GM18867 (cell line): ENCODE results near the gene B3GNT8.
"Not testable (repeated sequence)": the region's sequence is repeated elsewhere in the genome, so short reads cannot be mapped to it uniquely, and the experiment has no call there.

ENCODE experiments used
- ATAC-seq: cut with Tn5 transposase; IDR thresholded peaks from one replicate; pipeline ENCODE4 v1.9.1; 2021; ENCODE audit warnings: mild to moderate bottlenecking, moderate library complexity; ENCODE audit not compliant: unreplicated experiment

Gene B3GNT8

DNA sequence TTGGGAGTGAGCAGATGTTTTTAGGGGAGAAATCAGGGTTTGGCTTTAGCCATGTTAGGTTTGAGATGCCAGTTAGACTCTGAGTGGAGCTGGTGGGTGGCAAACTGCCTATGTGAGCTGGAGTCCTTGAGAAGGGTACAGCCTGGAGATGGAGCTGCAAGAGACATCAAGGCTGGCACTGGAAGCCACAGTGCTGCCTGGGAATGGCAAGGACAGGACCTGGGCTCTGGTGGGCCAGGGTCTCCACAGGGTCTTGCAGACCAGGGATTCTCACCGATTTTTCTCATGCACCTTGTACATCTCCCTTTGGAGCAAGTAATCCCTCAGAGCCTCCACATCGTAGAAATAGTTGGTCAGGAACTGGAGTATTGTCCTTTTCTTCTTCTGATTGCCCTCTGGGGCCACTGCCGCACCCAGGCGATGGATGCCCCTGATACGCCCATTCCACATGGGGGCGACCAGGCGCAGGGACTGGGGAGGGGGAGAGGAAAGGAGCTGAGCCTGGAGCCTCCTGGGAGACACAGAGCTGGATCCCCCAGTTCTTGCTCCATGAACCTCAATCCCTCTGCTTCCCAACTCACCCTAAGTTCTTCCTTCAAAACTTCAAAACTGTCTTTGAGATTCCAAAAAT is 10.9 kb upstream of the B3GNT8 start:
- no peak for ATAC-seq

DNA sequence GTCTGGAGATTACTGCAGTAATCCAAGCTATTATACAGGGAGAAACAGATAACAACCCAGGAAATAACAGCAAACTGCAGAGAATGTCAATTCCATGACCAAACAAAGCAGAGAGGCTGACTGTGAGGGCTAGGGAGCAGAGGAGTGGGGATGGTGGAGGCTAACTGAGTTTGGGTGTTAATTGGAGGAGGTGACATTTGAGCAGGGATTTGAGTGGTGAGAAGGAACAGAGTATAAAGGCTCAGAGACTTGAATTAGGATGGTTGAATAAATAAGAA is 9.4 kb upstream of the B3GNT8 start:
- no peak for ATAC-seq

DNA sequence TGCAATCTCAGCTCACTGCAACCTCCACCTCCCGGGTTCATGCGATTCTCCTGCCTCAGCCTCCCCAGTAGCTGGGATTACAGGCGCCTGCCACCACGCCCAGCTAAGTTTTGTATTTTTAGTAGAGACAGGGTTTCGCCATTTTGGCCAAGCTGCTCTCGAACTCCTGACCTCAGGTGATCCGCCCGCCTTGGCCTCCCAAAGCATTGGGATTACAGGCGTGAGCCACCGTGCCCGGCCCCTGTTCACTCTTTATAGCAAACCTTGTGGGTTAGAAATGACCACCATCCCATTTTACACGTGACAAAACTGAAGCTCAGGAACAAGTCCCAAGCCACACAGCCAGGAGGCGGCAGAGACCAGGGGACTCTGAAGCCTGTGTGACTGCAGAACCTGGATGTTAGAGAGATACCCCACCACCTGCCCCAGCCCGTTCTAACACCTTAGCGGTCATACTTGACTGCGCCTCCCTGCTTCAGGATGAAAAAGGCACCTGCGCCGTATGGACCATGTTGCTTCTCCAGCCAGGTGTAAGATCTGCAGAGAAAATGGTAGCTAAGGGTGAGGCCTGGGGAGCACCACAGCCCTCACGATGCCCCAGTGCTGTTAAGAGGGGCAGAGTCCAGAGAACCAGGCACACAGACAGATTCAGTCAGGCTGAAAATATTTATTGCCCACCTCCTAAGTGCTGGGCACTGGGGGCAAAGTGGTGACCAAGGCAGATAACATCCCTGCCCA is 8.9 kb upstream of the B3GNT8 start:
- no peak for ATAC-seq

DNA sequence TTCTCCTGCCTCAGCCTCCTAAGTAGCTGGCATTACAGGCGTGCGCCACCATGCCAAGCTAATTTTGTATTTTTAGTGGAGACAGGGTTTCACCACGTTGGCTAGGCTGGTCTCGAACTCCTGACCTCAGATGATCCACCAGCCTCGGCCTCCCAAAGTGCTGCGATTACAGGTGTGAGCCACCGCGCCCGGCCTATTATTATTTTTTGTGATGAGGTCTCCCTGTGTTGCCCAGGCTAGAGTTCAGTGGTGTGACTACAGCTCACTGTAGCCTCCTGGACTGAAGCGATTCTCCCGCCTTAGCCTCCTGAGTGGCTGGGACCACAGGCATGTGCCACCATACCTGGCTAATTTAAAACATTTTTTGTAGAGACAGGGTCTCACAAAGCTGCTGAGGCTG is 8.2 kb upstream of the B3GNT8 start:
- ATAC-seq = not testable (repeated sequence)

DNA sequence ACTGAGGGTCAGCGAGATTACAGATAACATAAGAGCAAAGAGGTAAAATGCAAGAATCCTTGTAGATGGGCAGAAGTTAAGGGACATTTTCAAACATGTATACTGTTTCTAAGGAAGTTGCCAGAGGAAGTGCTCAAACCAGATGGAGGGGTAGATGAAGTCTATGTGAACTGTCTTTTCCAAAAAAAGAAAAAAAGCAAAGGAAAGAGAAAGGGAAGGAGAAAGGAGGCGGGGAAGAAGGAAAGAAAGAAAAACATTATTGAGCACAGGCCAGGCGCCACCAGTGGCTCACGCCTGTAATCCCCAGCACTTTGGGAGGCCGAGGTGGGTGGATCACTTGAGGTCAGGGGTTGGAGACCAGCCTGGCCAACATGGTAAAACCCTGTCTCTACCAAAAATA is 7.3 kb upstream of the B3GNT8 start:
- ATAC-seq = no peak

DNA sequence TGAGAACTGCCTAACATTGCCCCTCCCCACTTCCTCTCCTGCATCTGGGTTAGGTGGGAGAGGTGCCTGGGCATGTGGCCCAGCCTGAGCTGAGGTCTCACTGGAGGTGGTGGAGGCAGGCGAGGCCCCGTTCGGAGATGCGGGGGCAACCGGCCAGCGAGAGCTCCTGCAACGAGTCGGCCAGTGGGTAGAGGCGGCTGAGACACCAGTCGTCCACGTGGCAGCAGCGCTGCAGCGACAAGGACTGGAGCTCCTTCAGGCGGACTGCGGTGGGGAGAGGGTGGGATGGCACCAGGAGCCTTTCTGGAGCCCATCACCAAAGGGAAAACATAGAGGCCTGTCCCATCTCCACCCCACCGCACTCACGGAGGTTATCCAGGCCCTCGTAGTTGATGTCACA is 6.0 kb upstream of the B3GNT8 start:
- no peak for ATAC-seq

DNA sequence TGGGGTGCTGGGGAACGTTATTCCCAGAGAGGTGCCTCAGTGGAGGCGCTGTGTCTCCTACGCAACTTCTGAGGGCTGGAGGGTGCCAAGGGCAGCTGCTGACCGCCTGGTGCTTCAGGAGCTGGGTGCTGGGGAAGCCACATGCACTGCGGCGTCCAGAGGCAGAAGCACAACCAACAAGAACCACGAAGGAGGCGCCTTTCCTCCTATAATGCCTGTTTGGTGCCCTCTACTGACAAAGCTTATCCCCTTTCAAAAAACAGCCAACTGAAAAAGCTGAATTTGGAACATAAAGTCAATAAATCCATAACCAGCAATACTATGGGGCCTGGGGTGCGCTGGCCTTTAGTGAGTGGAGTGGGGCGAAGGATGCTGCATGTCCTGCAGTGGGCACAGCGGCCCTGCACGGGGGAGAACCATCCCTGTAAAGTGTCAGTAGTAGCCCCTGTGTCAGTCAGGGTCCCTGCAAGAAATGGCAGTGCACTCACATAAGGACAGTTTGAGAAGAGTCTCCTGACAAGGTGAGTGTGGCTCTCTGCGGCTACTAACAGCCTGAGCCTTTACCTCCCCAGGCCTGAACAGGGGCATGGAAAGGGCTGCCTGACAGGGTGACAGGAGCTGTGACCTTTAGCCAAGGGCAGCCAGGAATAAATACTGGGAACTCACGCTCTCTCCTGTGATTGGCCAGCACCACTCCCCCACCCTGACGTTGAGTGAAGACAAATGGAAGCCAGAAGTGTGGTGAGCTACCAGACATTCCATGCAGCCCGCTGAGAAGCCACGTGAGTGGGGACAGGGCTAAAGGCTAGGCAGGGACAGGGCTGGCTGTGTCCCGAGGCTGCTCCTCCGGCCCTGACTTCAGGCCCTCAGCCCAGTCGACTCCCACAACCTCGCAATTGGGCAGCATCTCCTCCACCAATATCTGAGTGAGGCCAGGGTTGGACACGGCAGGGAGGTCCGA is 4.5 kb upstream of the B3GNT8 start:
- ATAC-seq = no peak

DNA sequence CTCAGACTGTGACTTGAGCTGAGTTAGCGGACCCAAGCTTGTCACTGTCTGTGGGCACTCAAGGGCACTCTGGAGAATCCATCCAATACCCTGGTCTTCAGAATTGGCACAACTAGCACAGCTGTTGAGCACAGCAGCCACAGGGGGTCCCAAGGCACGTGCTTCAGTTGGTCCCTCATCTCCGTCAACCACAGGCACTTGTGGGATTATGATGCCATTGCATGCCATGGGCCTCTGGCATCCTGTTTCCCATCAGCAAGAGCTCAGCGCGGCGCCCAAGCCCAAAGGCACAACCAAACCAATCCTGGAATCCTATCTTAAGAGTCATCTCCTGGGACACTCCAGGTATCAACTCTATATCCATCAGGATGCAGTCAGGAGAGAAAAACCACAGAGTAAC is 3.7 kb upstream of the B3GNT8 start:
- ATAC-seq = no peak

DNA sequence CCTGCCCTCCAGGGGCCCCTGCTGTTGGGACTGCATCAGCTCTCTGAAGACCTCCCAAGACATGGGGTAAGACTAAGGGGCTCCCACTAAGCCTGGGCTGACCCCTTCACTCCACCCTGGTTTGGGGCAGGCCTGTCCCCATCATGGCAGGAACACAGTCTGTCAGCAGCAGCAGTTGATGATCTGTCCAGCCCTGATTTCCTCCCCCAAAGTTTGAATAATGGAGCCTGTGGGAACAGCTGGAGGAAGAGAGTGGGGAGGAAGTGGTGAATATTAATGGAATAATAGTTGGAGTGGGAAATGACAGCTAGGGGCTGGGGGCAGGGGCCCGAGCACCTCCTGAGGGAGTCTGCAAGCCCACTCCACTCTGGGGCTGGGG is 1.3 kb upstream of the B3GNT8 start:
- ATAC-seq = no peak

DNA sequence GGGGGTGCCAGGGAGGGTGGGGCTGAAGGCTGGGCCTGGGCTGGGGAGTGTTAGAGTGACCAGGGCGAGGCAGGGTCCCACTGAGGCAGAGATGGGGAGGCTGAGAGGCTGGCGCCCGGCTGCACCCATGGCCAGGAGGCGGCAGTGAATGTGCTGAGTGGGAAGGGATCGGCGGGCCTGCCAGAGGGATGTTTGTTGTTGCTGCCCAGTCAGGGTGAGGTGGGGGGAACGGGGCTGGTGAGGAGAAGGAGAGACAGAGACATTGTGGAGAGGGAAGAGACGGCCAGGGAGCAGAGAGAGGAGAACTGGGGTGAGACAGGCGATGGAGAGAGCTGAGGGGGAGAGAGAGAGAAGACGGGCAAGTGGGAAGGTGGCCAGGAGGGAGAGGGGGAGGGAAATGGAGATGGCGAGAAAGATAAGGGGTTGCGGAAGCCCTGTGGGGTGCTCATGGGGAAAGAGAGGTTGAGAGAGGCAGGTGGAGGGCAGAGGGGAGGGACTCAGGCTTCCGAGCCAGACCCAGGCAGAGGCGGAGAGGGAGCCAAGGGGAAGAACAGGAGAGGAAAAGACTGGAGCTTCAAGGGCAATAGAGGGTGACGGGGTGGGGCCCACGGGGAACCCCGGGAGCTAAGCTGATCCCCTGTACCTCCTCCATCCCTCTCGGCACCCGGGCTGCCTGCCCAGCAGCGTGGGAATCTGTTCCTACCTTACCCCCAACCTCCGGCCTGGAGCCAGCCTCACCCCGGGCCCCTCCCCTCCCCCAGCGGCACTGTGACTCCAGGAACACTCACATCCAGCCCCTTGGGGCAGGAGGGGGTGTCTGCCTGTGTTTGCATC is 690 bp upstream of the B3GNT8 start:
- no peak for ATAC-seq

DNA sequence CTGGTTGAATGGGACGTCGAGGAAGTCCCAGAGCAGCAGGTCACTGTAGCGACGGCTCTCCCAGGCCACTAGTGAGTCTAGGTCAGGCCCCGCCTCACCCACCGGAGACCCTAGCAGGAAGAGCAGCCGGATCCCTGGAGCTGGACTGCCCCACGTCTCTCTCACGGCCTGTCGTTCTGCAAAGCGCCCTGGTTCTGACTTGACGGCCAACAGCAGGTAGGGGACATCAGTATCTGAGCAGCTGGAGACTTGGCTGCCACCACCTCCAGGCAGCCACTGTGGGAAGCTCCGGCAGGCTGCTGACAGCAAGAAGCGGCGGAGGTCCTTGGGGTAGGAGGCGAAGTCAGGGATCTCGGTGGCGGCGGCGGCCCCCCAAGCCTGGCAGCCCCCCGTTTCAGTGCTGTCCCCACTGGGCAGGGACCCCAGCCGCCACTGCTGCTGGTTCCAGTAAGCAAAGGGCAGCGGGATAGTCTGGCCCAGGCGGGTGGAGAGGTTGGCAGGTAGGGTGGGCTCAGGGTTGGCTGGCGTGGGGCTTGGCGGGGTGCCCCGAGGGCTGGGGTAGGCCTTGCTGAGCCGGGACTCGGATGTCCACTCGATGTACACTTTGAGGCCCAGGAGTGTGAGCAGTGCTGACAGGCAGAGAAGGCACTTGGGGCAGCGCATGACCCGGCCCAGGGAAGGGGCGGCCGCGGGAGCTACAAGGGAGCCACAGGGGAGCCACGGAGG is 895 bp downstream of the B3GNT8 start:
- ATAC-seq = no peak

DNA sequence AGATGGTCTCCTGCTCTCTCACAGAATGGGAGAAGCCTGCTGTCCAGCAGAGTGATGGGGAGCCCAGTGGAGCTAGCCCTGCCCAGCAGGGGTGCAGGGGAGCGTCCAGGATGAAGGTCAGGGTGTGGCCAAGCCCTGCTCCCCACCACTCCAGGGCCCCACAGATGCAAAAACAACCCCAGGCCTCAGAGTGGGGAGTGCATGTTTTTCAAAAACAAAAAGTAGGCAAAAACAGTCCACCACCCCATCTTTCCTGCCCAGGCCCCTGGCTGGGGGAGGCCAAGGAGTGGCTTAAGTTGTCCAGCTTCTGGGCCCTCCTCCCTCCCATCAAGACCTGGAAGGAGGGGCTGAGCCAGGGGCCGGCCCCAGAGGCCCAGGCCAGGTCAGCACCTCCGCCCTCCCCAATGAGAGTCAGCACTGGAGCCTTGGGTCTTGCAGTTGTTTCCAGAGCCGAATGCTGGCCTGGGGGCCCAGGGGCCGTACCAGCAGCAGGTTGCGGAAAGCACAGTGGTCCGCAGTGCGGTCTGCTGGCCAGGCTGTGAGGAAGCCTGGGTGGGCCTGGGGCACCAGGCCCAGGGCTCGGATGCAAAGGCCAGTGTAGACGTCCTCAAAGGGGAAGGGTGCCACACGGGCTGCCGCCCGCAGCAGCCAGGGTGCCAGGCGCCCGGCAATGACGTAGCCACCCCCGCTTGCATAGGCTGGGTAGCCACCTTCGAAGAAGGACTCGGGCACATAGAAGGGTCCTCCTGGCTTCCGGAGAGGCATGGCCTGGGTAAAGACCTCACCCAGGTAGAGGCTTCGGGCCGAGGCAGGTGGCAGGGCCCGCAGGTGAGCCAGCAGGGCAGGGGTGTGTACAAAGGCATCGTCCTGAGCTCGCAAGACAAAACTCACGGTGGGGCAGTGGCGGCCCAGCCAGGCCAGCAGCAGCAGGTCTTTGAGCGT is 1.7 kb downstream of the B3GNT8 start:
- no peak for ATAC-seq

DNA sequence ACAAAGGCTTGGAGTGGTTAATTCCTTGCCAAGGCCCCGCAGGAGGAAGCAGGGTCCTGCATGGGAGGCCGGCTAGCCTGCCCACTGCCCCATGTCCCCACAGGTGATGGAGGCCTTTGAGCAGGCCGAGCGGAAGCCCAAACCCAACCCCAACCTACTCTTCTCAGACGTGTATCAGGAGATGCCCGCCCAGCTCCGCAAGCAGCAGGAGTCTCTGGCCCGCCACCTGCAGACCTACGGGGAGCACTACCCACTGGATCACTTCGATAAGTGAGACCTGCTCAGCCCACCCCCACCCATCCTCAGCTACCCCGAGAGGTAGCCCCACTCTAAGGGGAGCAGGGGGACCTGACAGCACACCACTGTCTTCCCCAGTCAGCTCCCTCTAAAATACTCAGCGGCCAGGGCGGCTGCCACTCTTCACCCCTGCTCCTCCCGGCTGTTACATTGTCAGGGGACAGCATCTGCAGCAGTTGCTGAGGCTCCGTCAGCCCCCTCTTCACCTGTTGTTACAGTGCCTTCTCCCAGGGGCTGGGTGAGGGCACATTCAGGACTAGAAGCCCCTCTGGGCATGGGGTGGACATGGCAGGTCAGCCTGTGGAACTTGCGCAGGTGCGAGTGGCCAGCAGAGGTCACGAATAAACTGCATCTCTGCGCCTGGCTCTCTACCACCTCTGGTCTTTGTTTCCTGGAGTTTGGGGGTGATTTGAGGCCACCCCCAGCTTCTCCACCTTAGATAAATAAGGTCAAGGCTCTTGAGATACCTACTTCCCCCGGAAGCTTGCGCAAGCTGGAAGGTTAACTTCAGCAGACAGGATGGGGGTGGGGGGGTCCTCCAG is 2.6 kb downstream of the B3GNT8 start:
- no peak for ATAC-seq

DNA sequence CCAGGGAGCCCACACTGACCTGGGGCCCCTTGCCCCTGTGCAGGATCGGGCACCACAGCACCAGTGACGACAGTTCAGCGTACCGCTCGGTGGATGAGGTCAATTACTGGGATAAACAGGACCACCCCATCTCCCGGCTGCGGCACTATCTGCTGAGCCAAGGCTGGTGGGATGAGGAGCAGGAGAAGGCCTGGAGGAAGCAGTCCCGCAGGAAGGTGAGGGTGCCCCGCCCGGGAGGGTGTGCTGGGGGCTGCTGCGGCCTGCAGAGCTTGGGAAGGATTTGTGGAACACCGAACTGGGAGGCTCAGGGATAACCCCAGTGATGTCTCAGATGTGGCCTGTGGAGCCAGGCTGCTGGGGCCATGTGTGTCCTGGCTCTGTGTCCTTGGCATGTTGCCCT is 4.2 kb downstream of the B3GNT8 start:
- no peak for ATAC-seq

DNA sequence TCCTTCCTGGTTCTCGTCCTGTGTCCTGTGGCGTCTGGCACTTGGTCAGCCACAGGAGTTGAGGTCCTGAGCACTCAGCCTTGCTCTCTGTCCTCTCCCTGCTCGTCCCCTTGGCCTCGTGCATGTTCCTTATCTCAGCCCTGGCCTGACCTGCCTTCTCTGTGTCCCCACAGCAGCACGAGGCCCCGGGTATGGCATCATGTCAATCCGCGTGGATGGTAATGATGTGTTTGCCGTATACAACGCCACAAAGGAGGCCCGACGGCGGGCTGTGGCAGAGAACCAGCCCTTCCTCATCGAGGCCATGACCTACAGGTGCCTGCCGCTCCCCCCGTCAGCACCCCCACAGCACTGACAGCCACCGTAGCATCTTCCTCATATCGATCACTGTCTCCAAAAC is 4.7 kb downstream of the B3GNT8 start:
- no peak for ATAC-seq

DNA sequence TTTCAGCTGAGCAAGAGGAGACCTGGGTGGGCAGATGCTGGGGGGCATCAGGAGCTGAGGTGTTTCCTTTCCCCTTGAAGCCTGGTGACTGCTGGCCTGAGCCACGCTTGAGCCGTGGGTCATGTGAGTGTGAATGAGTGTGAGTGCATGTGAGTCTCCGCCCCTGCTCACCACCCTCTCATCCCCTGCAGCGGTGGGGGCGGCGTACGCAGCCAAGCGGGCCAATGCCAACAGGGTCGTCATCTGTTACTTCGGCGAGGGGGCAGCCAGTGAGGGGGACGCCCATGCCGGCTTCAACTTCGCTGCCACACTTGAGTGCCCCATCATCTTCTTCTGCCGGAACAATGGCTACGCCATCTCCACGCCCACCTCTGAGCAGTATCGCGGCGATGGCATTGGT is 5.2 kb downstream of the B3GNT8 start:
- ATAC-seq = no peak

DNA sequence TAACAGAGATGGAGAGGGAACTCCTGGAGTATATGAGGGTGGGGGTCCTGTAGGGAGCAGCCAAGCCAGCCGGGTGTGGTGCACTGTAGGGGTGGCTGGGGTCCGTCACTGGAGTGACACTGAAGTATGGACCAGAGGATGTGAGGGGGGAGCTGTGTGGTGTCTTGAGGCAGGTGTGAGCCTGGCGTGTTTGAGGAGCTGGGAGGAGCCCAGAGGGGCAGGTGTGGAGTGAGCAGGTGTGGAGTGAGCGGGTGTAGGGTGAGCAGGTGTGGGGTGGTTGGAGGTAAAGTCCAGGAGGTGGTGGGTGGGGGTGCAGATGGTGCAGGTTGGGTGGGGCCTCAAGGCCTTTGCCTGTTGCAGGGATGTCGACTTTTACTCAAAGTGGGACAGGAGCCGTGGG is 5.9 kb downstream of the B3GNT8 start:
- no peak for ATAC-seq

DNA sequence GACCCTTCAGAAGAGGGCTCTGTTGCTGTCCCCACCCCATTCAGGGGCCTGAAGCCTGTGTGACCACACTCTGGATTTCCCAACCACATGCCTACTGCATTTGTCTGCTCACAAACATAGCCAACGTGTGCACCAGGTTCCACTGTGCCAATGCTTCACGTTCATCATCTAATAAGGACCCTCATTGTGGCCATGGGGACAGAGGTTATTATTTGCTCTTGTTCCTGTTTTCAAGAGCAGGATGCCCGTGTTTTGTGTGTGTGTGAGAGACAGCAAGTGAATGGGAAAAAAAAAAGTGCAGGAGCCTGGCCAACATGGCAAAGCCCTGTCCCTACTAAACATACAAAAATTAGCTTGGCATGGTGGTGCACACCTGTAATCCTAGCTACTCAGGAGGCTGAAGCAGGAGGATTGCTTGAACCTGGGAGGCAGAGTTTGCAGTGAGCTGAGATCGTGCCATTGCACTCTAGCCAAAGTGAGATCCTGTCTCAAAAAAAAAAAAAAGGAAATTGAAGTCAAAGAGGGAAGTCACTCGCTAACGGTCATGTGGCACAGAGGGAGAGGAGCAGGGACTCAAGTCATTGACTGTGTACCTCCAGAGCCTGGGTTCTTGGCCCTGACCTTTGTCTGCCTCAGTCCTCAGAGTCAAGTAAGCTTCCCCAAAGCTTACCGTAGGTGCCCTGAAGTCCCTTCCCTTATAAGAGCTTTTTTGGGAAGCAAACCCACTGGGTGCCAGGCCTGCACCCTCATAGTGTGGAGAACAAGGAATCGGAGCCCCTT is 6.9 kb downstream of the B3GNT8 start:
- no peak for ATAC-seq
